ENCODE measurements around the gene PRPF40A.

Gene PRPF40A

GRCh38 chr2:152648336-152648735 is 68.9 kb downstream of the PRPF40A start:
- DNase-seq = no peak

GRCh38 chr2:152647552-152647951 is 69.7 kb downstream of the PRPF40A start:
- DNase-seq = no peak

DNA sequence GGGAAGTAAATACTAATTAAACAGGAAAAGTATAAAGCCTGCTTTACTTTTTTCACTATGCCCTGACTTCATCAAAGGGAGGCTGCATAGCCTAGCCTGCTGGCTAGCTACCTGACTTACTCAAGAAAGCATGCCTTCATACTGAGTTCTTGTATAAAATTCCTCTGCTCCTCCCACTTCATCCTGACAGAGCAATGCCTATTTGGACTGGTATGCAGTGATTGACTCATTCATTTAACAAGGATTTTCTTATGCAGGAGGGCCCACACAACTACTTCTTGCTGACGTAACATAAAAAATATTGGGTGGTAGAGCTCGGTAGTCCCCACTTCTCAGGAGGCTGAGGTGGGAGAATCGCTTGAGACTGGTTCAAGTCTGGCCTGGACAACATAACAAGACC is 70.5 kb downstream of the PRPF40A start:
- no peak for DNase-seq

DNA sequence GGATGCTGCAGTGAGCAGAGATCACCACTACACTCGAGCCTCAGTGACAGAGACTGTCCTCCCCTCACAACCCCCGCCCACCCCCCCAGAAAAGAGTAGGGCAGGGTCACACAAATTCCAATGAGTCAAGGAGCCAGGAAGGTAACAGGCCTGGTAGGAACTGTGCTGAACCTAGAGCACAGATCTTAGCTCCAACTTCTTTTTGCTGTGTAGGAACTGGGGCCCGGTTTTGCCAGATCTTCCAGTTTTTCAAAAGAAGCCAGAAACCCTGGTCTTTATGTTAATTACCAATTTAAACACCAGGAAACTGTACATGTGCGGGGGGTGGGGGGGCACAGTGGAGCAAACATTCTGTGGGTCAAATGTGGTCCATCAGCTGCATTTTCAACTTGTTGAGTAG is 71.0 kb downstream of the PRPF40A start:
- DNase-seq = no peak

DNA sequence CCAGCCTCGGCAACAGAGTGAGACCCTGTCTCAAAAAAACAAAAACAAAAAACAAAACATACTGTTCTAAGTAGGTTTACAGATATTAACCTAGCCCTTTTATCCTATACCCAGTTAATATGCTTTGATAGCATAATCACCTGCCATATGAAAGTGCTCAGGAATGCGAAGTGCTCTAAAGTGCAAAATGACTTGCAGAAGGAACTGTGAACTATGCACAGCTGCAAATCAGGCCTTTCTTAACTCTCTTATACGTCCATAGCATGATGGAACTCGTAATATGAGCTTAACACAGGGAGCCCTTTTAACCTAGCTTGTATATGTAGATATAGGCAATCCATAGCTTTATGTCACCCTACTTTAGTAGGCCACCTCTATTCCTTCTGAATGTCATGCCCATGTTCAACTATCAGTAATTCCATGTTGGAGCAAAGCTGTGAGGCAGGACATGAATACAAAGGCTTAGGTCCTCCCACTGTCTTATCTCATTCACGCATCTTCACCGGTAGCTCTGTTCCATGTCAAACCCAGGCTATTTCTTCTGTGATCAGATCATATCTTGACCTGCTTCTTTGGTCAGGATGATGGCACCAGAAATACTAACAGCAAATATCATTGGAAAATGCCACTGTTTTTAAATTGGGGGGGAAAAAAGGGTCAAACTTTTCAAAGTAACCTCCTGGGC is 72.9 kb downstream of the PRPF40A start:
- DNase-seq = no peak

DNA sequence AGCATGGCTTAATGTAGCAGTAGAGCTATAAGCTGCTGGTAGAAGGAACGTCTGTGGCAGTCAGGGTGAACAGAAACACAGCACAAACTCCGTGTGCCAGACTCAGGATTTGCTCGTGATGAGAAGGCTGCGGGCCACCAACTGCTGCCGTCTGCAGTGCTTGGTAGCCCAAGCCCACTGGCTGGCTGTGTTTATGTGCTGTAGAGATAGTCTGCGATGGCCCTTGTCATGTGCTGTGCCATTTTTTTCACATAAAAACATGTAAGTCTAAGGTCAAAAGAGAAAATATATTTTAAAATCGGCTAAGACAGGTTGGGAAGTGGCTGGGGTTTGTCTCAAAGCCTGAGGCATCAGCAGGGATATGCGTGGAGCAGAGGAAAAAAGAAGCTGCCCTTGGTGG is 78.7 kb downstream of the PRPF40A start:
- no peak for DNase-seq

- no peak for DNase-seq
These were observed 79.2 kb downstream of the PRPF40A start for GRCh38 chr2:152638056-152638455.

GRCh38 chr2:152637251-152637650 is 80.0 kb downstream of the PRPF40A start:
- no peak for DNase-seq

DNA sequence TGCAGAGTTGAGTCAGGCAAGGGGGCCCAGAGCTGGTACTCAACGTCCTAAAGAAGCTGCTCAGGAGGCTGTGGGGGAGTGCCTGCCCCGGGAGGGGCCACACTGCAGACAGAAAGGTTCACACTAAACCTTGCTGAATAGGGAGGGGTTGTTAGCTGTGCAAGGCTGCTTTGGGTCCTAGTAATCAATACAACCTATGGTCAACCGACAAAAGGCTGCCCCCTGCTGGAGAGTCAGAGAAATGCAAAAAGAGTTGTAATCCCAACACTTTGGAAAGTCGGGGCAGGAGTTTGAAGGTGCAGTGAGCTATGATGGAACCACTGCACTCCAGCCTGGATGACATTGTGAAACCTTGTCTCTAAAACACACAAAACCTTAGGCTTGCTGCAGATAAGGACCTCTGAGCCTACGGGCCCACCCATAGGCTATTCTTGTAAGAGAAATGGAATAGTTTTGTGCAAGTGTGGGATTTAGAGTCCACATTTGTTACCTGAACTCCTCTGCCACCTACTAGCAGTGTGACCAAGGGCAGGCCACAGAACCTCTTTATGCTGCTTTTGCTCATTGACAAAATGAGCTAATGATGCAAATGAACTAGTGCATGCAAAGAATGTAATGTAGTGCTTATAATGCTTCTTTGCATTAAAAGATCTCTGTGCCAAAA is 81.5 kb downstream of the PRPF40A start:
- DNase-seq = peak; percentile 11

DNA sequence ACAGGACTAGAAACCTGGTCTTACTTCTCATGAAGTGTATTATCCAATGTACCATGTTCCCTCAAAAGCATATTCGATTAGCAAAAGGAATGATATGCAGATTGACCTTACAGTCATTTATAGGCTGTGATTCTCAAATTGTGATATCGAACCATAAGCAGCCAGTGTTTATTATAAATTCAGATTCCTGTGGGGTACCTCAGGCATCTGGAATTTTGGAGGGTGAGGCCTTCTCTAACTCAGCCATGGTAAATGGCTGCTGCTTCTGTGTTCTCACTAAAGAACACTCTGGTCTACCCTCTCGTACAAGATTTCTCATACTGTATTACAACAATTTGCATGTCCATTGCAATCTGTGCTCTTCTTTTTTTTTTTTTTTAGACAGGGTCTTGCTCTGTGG is 84.5 kb downstream of the PRPF40A start:
- DNase-seq = no peak

GRCh38 chr2:152630466-152630865 is 86.8 kb downstream of the PRPF40A start:
- no peak for DNase-seq

DNA sequence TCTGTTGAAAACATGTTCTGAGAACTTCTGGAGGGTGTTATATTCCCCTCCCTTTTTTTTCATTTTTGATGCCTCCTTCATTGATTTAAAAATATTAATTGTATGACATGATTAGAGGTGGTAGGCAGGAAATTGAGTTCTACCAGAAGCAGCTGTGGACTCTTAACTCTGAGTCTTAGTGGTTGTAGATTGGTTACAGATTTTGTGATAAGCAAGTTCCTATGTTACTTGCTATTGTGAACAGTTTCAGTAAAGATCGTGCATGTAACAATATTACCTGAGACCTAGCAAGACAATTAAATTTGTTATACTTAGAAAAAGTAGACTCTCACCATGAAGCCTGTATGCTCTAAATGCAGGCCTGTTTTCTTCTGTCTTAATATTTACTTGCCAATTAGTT is 88.1 kb downstream of the PRPF40A start:
- DNase-seq = no peak

- no peak for DNase-seq
These were observed 89.8 kb downstream of the PRPF40A start for GRCh38 chr2:152627351-152627957.

GRCh38 chr2:152626911-152627339 is 90.3 kb downstream of the PRPF40A start:
- DNase-seq = no peak

GRCh38 chr2:152624805-152625204 is 92.5 kb downstream of the PRPF40A start:
- no peak for DNase-seq

GRCh38 chr2:152623775-152624174 is 93.5 kb downstream of the PRPF40A start:
- no peak for DNase-seq

GRCh38 chr2:152623076-152623740 is 94.1 kb downstream of the PRPF40A start:
- no peak for DNase-seq

DNA sequence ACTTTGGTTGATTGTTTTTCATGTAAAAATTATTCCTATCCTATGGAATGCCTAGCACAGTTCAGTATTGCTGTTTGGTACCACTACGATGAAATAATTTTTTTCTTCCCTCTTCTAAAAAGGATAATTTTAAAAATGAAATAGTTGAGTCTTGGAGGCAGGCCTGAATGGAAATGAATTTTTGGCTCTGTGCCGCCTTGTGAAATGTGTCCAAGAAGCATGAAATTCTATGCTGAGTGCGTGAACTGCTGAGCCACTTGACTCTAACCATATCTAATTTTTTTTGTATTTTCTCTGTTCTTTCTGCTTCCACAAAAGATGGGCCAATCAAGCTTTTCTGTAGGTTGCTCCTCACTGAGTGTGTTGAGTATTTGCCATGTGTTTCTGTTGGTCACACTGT is 95.0 kb downstream of the PRPF40A start:
- no peak for DNase-seq

GRCh38 chr2:152620985-152621384 is 96.3 kb downstream of the PRPF40A start:
- no peak for DNase-seq

DNA sequence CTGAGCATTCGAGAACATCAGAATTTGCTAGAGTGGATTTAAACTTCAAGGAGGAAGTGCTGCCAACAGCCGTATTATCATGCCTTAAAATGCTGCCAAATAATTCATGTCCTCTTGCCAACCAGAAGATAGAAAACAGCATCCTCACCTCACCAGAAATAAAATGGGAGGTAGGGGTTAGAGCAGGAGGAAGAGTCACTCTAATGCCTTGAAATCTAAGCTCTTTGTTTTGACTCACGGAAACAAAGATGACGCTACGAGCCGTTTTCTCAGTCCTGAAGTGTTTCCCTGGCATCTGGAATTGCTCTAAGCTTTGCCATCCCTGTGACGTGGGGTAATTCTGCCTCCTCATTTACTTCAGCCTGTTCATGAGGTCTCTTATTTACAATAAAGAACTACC is 97.1 kb downstream of the PRPF40A start:
- DNase-seq = no peak

DNA sequence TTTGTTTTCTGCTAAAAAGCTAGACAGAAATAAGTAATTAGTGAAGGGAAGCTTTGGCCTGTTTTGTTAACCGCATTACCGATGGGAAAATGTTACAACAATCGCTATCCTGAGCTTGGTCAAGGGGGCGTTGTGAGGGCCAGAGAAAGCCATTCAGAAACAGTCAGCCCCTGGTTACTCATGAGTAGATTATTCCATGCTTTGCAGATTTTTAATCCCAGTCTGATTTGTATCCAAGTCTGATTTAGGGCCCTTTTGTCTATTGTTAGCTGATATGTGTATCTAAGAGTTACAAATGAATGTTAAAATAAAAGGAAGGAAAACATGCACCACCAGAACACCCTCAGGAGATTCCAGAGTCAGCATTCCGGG is 99.1 kb downstream of the PRPF40A start:
- no peak for DNase-seq

DNA sequence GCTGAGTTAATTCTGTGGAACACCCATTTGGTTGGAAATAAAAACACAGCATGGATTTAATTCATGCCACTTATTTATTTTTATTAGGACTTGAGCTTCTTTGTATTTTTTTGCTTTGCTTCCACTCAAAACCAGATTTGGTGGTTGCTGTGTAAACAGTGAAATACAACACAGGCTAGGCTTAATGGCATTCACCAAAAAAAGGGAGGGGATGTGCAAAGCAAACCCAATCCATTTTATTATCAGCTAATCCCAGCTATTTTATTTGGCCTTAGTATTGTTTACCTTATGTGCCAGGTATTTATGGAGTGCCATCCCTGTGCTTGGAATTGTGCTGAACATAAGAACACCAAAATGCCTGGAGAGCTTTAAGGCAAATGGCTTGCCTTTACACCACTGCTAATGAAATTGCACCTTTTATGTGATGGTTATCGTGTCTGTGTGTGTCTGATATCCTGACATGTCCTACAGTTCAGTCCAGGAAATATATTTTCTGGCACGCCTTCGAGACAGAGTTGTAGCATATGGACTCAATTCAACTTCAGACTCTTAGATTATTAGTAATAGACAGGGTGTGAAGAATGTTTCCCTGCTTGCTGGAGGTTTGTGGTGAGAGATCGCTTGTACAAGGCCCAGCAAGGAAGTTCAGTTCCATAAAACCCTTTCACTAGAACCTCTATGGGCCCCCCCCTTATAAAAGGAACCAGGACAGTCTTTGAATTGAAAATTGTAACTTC is 99.6 kb downstream of the PRPF40A start:
- no peak for DNase-seq

DNA sequence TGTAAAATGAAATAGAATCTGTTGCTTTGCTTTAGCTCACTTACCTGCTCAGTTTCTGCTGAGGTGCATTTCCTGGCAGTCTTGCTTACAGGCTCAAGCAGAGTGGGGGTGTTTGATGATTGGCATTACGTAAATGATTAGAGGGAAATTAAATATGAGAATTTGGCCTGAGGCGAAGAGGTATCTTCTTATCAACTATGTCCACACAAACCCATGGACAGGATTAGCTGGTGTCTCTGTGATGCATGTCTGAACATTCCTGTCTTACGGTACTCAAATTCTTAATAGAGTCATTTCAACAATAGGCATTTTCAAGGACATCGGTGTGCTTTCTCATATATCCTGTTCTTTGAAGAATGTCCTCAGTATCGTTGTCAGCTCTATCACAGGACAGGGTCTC is 102.1 kb downstream of the PRPF40A start:
- DNase-seq = peak; percentile 4
